HepG2 (cell line): ENCODE data around the gene COPS3. TPM values are rescaled to one million over a fixed set of nuclear protein-coding genes. Genes with fewer than 3 reads are reported as not detected.

Experiments used
- ATAC-seq: fragments of 200-7000 bp; cut with Tn5 transposase; 3 replicates; pipeline ENCODE4 v1.9.1; 2020; ENCODE audit warnings: mild to moderate bottlenecking, moderate library complexity
- BruUV-seq: library from RNA; stranded (reverse); fragments of 400-500 nt; replicated peaks from 2 replicates; lab custom pipeline; 2021; lab: Mats Ljungman, UMichigan
- CTCF ChIA-PET: fragments of 300-600 bp; formaldehyde crosslinking; extraction: SDS; loops from one replicate; lab custom pipeline; 2021; ENCODE audit warnings: low total read pairs, inconsistent platforms, low intra/inter-chr PET ratio; lab: Yijun Ruan, JAX
- POLR2A ChIA-PET: fragments of 350-600 bp; sonication (Branson Sonifier 250); formaldehyde crosslinking; loops from one replicate; lab custom pipeline; 2020; ENCODE audit warnings: antibody characterized with exemption, inconsistent platforms; lab: Yijun Ruan, JAX
- DNase-seq: peaks from one replicate; pipeline ENCODE4 v3.0.0-alpha.2; 2015; ENCODE audit warnings: low spot score
- FAIRE-seq: peaks from 3 replicates; lab custom pipeline; 2011; peaks lifted over from hg19 to GRCh38; lab: Jason Lieb, UNC
- H2AFZ ChIP-seq: one replicate; pipeline ENCODE4 v1.6.1; 2011; ENCODE audit warnings: low read length, inconsistent platforms
- H3K27ac ChIP-seq: fragments of 300-600 bp; 3 replicates; pipeline ENCODE4 v1.8.0; 2011; ENCODE audit warnings: mixed run types, mild to moderate bottlenecking, mixed read lengths, low read length, inconsistent platforms; ENCODE audit not compliant: insufficient read depth; ENCODE audit errors: extremely low read length
- H3K27me3 ChIP-seq, 2 experiments: fragments of 200-600 bp in 1 of 2; 2 replicates in 1 of 2; 3 replicates in 1 of 2; pipeline versions ENCODE4 v1.6.0 to v1.8.0; 2011; ENCODE audit warnings: low read length in 2 of 2, mild to moderate bottlenecking in 2 of 2, moderate library complexity in 2 of 2, inconsistent platforms in 1 of 2; ENCODE audit not compliant: insufficient read depth in 2 of 2, control insufficient read depth in 1 of 2
- H3K36me3 ChIP-seq, 2 experiments: fragments of 200-600 bp in 1 of 2; replicated peaks in 1 of 2; 2 replicates in 1 of 2; 3 replicates in 1 of 2; pipeline versions ENCODE4 v1.5.1 to v1.8.0; 2011; ENCODE audit warnings: low read length in 2 of 2, inconsistent platforms in 1 of 2; ENCODE audit not compliant: insufficient read depth in 2 of 2, control insufficient read depth in 1 of 2
- H3K4me1 ChIP-seq: 2 replicates; pipeline ENCODE4 v1.5.1; 2012; ENCODE audit warnings: low read length, inconsistent platforms; ENCODE audit not compliant: insufficient read depth
- H3K4me2 ChIP-seq: 2 replicates; pipeline ENCODE4 v1.6.0; 2011; ENCODE audit warnings: low read depth, low read length, inconsistent platforms
- H3K4me3 ChIP-seq, 3 experiments: fragments of 200-600 bp in 1 of 3; sonication (generic), shearing (Covaris generic) in 1 of 3; replicated peaks in 1 of 3; 2 replicates each; pipeline ENCODE4 v1.5.1; 2011 to 2016; ENCODE audit warnings: low read length in 3 of 3, inconsistent platforms in 2 of 3, low read depth in 2 of 3, mild to moderate bottlenecking in 2 of 3, control low read depth in 1 of 3, mixed read lengths in 1 of 3; ENCODE audit not compliant: insufficient read depth in 1 of 3
- H3K79me2 ChIP-seq: one replicate; pipeline ENCODE4 v1.6.1; 2011; ENCODE audit warnings: low read length, inconsistent platforms; ENCODE audit not compliant: insufficient read depth
- H3K9ac ChIP-seq: 2 replicates; pipeline ENCODE4 v1.6.0; 2011; ENCODE audit warnings: mild to moderate bottlenecking, low read depth, low read length, inconsistent platforms; ENCODE audit not compliant: insufficient read depth
- H3K9me3 ChIP-seq: 2 replicates; pipeline ENCODE4 v1.5.1; 2012; ENCODE audit warnings: mild to moderate bottlenecking, low read length
- H4K20me1 ChIP-seq: 2 replicates; pipeline ENCODE4 v1.6.0; 2011; ENCODE audit warnings: inconsistent platforms, mild to moderate bottlenecking, low read length, moderate library complexity; ENCODE audit not compliant: insufficient read depth
- KAT8 ChIP-seq: IDR thresholded peaks from 2 replicates; pipeline ENCODE4 v1.6.1; 2016; ENCODE audit warnings: missing genetic modification reagents, missing compliant biosample characterization
- THYN1 ChIP-seq: sonication (generic); formaldehyde crosslinking; IDR thresholded peaks from 2 replicates; pipeline ENCODE4 v1.8.1; 2023; ENCODE audit warnings: low read depth, mild to moderate bottlenecking, moderate library complexity, missing genetic modification reagents, borderline replicate concordance
- WGBS: methylation state at CpG from one replicate; pipeline ENCODE4 v1.1.6; 2017; ENCODE audit warnings: low lambda C conversion rate; 5-methylcytosine and 5-hydroxymethylcytosine counted together
- in situ Hi-C: cut with HindIII; loops from 2 replicates; pipeline ENCODE4 v1.10.0; 2017; ENCODE audit warnings: low pct_unique_long_range_greater_than_20kb; ENCODE audit not compliant: extremely low pct_ligation_motif_present
- intact Hi-C: fragments of 100-400 bp; cut with micrococcal nuclease; formaldehyde crosslinking; loops from one replicate; pipeline ENCODE4 v1.10.0; 2022; ENCODE audit not compliant: unreplicated experiment
- polyA plus RNA-seq, 8 experiments: library from polyadenylated mRNA; depleted of rRNA in 3 of 8; stranded (reverse) in 7 of 8; unstranded in 1 of 8; fragments of >200 nt; fragmentation: Illumina TruSeq in 4 of 8; extraction: Trizol in 4 of 8; gene quantifications; 2 replicates each; pipeline versions ENCODE4 v1.2.1 to v1.2.3, GENCODE V29; 2011 to 2016; ENCODE audit warnings: low read depth in 4 of 8, missing spikeins in 1 of 8, mixed read lengths in 1 of 8; ENCODE audit not compliant: insufficient read depth in 1 of 8
- total RNA-seq, 5 experiments: library from RNA; depleted of rRNA; stranded (reverse); fragments of >200 nt; fragmentation: Illumina TruSeq; extraction: Trizol; gene quantifications; 2 replicates each; pipeline ENCODE4 v1.2.3, GENCODE V29; 2016; ENCODE audit warnings: low read depth in 1 of 5
- TF ChIP-seq, protein P1 (sequence below): sonication (generic); formaldehyde crosslinking; IDR thresholded peaks from 2 replicates; pipeline ENCODE4 v1.9.0; 2021; ENCODE audit warnings: missing genetic modification reagents, borderline replicate concordance
- TF ChIP-seq, protein P2 (sequence below): sonication (generic); formaldehyde crosslinking; IDR thresholded peaks from 2 replicates; pipeline ENCODE4 v1.4.0; 2020; ENCODE audit warnings: mild to moderate bottlenecking, missing genetic modification reagents
- TF ChIP-seq, protein P3 (sequence below): sonication (generic); formaldehyde crosslinking; IDR thresholded peaks from 2 replicates; pipeline ENCODE4 v1.4.0; 2020; ENCODE audit warnings: mild to moderate bottlenecking, missing genetic modification reagents
- TF ChIP-seq, protein P4 (sequence below): sonication (generic); formaldehyde crosslinking; IDR thresholded peaks from 2 replicates; pipeline ENCODE4 v1.5.0; 2020; ENCODE audit warnings: missing genetic modification reagents, mild to moderate bottlenecking, borderline replicate concordance

Gene COPS3
- total and polyA plus RNA-seq, 2 of the 13 experiments (the other 11 are each of a cell fraction or from before 2014, with no cell fraction given): 46.3 to 103 TPM

DNA sequence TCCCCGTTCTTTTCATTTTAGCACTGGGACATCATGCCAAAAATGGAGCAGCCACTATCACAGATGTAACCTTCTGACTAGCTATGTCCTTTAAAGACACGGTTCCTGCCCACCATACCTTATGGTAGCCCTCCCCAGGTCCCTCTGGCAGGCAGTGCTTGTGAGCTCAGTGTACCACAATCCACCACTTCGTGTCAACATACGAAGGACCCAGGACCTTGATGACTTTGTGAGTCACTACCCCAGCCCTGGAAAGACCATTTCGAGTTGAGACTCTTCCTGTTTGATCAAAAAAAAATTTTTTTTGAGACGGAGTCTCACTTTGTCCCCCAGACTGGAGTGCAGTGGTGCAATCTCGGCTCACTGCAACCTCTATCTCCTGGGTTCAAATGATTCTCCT is 23.0 kb downstream of the COPS3 start:
- H3K36me3 ChIP-seq: peaks cover 17 to 51% of the 10 kb centered on the region in 2 experiments
- intact Hi-C loops: no loop called here
- no TSS peak for BruUV-seq
- WGBS: 92% methylated on average over 7 of the region's 7 CpGs
- DNase-seq: no peak
- CTCF ChIA-PET: no interaction called here
- H3K9ac ChIP-seq: no peak overlapping the region
- TF ChIP-seq KAT8 (CRISPR knock-in tag): no peak
- no peak for FAIRE-seq
- no peak overlapping the region for H3K4me3 ChIP-seq
- in situ Hi-C loops: no loop called here
- ATAC-seq: no peak
- no peak overlapping the region for H3K27ac ChIP-seq
- H2AFZ ChIP-seq: no peak overlapping the region
- no peaks in the 10 kb centered on the region for H3K27me3 ChIP-seq
- H3K79me2 ChIP-seq: no peaks in the 10 kb centered on the region
- POLR2A ChIA-PET: no interaction called here
- H4K20me1 ChIP-seq: no peaks in the 10 kb centered on the region
- no peak overlapping the region for H3K4me2 ChIP-seq
- H3K9me3 ChIP-seq: no peaks in the 10 kb centered on the region
- H3K4me1 ChIP-seq: no peaks in the 10 kb centered on the region

DNA sequence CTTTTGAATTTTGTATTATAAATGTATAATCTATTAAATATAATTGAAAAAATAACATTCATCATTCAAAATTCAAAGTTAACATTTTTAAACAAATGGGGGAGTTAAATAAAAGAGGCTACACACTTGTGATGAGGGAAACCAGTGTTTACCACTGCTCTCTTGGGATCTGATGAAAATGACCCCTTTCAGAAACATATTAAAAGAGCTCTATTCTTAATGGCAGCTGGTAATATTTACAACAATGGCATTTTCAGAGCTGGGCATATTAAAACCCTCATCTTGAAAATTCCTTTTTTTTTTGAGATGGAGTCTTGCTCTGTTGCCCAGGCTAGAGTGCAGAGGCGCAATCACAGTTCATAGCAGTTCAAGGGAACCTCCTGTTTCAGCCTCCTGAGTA is 24.7 kb downstream of the COPS3 start:
- FAIRE-seq (no peak), DNase-seq (no peak), ATAC-seq (no peak)
- Histone ChIP-seq H3K4me1 (no peaks in the 10 kb centered on the region), H3K79me2 (no peaks in the 10 kb centered on the region), H3K4me3 (no peak overlapping the region), H3K4me2 (no peak overlapping the region), H2AFZ (no peak overlapping the region), H3K27me3 (no peaks in the 10 kb centered on the region), H3K27ac (no peak overlapping the region), H3K36me3 (peaks cover 20 to 60% of the 10 kb centered on the region in 2 experiments), H4K20me1 (no peaks in the 10 kb centered on the region), H3K9ac (no peak overlapping the region), H3K9me3 (no peaks in the 10 kb centered on the region)
- intact Hi-C loops: no loop called here
- in situ Hi-C loops: no loop called here
- CTCF ChIA-PET: no interaction called here
- POLR2A ChIA-PET: no interaction called here
- no TSS peak for BruUV-seq
- 100% methylated on average over 1 of the region's 1 CpG for WGBS
- TF ChIP-seq, protein P1, sequence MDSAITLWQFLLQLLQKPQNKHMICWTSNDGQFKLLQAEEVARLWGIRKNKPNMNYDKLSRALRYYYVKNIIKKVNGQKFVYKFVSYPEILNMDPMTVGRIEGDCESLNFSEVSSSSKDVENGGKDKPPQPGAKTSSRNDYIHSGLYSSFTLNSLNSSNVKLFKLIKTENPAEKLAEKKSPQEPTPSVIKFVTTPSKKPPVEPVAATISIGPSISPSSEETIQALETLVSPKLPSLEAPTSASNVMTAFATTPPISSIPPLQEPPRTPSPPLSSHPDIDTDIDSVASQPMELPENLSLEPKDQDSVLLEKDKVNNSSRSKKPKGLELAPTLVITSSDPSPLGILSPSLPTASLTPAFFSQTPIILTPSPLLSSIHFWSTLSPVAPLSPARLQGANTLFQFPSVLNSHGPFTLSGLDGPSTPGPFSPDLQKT: no peak
- TF ChIP-seq, protein P2, sequence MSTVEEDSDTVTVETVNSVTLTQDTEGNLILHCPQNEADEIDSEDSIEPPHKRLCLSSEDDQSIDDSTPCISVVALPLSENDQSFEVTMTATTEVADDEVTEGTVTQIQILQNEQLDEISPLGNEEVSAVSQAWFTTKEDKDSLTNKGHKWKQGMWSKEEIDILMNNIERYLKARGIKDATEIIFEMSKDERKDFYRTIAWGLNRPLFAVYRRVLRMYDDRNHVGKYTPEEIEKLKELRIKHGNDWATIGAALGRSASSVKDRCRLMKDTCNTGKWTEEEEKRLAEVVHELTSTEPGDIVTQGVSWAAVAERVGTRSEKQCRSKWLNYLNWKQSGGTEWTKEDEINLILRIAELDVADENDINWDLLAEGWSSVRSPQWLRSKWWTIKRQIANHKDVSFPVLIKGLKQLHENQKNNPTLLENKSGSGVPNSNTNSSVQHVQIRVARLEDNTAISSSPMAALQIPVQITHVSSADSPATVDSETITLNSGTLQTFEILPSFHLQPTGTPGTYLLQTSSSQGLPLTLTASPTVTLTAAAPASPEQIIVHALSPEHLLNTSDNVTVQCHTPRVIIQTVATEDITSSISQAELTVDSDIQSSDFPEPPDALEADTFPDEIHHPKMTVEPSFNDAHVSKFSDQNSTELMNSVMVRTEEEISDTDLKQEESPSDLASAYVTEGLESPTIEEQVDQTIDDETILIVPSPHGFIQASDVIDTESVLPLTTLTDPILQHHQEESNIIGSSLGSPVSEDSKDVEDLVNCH: no peak
- TF ChIP-seq, protein P3, sequence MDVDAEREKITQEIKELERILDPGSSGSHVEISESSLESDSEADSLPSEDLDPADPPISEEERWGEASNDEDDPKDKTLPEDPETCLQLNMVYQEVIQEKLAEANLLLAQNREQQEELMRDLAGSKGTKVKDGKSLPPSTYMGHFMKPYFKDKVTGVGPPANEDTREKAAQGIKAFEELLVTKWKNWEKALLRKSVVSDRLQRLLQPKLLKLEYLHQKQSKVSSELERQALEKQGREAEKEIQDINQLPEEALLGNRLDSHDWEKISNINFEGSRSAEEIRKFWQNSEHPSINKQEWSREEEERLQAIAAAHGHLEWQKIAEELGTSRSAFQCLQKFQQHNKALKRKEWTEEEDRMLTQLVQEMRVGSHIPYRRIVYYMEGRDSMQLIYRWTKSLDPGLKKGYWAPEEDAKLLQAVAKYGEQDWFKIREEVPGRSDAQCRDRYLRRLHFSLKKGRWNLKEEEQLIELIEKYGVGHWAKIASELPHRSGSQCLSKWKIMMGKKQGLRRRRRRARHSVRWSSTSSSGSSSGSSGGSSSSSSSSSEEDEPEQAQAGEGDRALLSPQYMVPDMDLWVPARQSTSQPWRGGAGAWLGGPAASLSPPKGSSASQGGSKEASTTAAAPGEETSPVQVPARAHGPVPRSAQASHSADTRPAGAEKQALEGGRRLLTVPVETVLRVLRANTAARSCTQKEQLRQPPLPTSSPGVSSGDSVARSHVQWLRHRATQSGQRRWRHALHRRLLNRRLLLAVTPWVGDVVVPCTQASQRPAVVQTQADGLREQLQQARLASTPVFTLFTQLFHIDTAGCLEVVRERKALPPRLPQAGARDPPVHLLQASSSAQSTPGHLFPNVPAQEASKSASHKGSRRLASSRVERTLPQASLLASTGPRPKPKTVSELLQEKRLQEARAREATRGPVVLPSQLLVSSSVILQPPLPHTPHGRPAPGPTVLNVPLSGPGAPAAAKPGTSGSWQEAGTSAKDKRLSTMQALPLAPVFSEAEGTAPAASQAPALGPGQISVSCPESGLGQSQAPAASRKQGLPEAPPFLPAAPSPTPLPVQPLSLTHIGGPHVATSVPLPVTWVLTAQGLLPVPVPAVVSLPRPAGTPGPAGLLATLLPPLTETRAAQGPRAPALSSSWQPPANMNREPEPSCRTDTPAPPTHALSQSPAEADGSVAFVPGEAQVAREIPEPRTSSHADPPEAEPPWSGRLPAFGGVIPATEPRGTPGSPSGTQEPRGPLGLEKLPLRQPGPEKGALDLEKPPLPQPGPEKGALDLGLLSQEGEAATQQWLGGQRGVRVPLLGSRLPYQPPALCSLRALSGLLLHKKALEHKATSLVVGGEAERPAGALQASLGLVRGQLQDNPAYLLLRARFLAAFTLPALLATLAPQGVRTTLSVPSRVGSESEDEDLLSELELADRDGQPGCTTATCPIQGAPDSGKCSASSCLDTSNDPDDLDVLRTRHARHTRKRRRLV (CRISPR knock-in tag): no peak
- TF ChIP-seq, protein P4, sequence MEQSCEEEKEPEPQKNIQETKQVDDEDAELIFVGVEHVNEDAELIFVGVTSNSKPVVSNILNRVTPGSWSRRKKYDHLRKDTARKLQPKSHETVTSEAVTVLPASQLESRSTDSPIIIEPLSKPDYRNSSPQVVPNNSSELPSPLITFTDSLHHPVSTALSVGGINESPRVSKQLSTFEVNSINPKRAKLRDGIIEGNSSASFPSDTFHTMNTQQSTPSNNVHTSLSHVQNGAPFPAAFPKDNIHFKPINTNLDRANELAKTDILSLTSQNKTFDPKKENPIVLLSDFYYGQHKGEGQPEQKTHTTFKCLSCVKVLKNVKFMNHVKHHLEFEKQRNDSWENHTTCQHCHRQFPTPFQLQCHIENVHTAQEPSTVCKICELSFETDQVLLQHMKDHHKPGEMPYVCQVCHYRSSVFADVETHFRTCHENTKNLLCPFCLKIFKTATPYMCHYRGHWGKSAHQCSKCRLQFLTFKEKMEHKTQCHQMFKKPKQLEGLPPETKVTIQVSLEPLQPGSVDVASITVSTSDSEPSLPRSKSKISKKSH (CRISPR knock-in tag): no peak
- TF ChIP-seq THYN1 (CRISPR knock-in tag): no peak
